ENCODE measurements around the gene PRDM10.

GRCh38 chr11:130031945-130032344, 29.3 kb upstream of the PRDM10 start:
- TF ChIP-seq CTCF (conservative IDR thresholded peaks at IDR 0.05) (no peak), ZFX (IDR thresholded peaks at IDR 0.05) (no peak)
